Small intestine (tissue), 7 donors: ENCODE measurements around the gene EFNB2. TPM values are rescaled to one million over a fixed set of nuclear protein-coding genes. Genes with fewer than 3 reads are reported as not detected.
A peak's percentile ranks its signal among the peaks of the same experiment; 100 is the strongest.

Experiments used
- DNase-seq, 2 donors: peaks; one replicate each; pipeline versions ENCODE4 v3.0.0 to v3.0.0-alpha.2; 2013
- FAIRE-seq: peaks from 2 replicates; lab custom pipeline; 2012; peaks lifted over from hg19 to GRCh38; lab: Jason Lieb, UNC
- H3K27ac ChIP-seq, 3 donors: one replicate each; pipeline ENCODE4 v1.5.1; 2013; ENCODE audit warnings: low read length in 2 of 3, mild to moderate bottlenecking in 2 of 3, control low read depth in 1 of 3, inconsistent platforms in 1 of 3, low read depth in 1 of 3, moderate library complexity in 1 of 3
- H3K27me3 ChIP-seq, 3 donors: one replicate each; pipeline ENCODE4 v1.6.1; 2013; ENCODE audit warnings: low read length in 3 of 3, inconsistent platforms in 1 of 3; ENCODE audit not compliant: control insufficient read depth in 3 of 3, insufficient read depth in 3 of 3
- H3K36me3 ChIP-seq, 3 donors: one replicate each; pipeline ENCODE4 v1.6.1; 2013; ENCODE audit warnings: low read length in 3 of 3, inconsistent platforms in 1 of 3, low read depth in 1 of 3, mild to moderate bottlenecking in 1 of 3, moderate library complexity in 1 of 3; ENCODE audit not compliant: control insufficient read depth in 3 of 3, insufficient read depth in 2 of 3
- H3K4me1 ChIP-seq, 3 donors: one replicate each; pipeline ENCODE4 v1.6.1; 2013; ENCODE audit warnings: low read length in 2 of 3, inconsistent platforms in 1 of 3, low read depth in 1 of 3, mild to moderate bottlenecking in 1 of 3, moderate library complexity in 1 of 3; ENCODE audit not compliant: control insufficient read depth in 3 of 3, insufficient read depth in 2 of 3
- H3K4me3 ChIP-seq, 3 donors: one replicate each; pipeline ENCODE4 v1.5.1; 2013; ENCODE audit warnings: low read length in 3 of 3, control low read depth in 1 of 3, inconsistent platforms in 1 of 3, low read depth in 1 of 3, mild to moderate bottlenecking in 1 of 3, moderate library complexity in 1 of 3
- H3K9me3 ChIP-seq, 2 donors: one replicate each; pipeline ENCODE4 v1.6.1; 2013; ENCODE audit warnings: low read depth in 1 of 2, low read length in 1 of 2; ENCODE audit not compliant: control insufficient read depth in 2 of 2, insufficient read depth in 1 of 2
- WGBS, 3 donors: extraction: QIAGEN DNeasy Blood & Tissue Kit; methylation state at CpG; one replicate each; pipeline ENCODE4 v1.1.7; 2013; 5-methylcytosine and 5-hydroxymethylcytosine counted together
- polyA plus RNA-seq, 4 donors: library from polyadenylated mRNA; stranded (reverse) in 3 of 4; unstranded in 1 of 4; fragments of 200-250 nt in 3 of 4; fragments of 120-200 nt in 1 of 4; gene quantifications; one replicate each; pipeline versions ENCODE4 v1.2.1 to v1.2.3, GENCODE V29; 2013
- donor health status: healthy with polysubstance abuse.
- donor health status: control.
- donor health status: control.
- donor health status: Bipolar disorder and iron deficiency.
- donor health status: healthy.

The EFNB2 gene
- polyA plus RNA-seq, 4 donors = 10.8 to 33.0 (median 19.2) TPM

- H3K9me3 ChIP-seq = no peaks in the 10 kb centered on the region
- no peaks in the 10 kb centered on the region for H3K36me3 ChIP-seq
- H3K27ac ChIP-seq = peak overlapping the region; percentile 67 to 76 (median 68)
- no peaks in the 10 kb centered on the region for H3K27me3 ChIP-seq
- no peak overlapping the region for H3K4me3 ChIP-seq
- H3K4me1 ChIP-seq = peaks cover 0 to 24% (median 13%) of the 10 kb centered on the region in 3 donors
- 31 to 66% (median 54%) methylated on average over 3 of the region's 3 CpGs for WGBS, 3 donors
- peak in 1 of 2 donors; percentile 58 for DNase-seq
- no peak for FAIRE-seq
Measured at GRCh38 chr13:106569233-106570095, 34.0 kb upstream of the EFNB2 start.

GRCh38 chr13:106568299-106569003 lies 33.0 kb upstream of the EFNB2 start:
- peaks cover 2 to 32% (median 20%) of the 10 kb centered on the region in 3 donors for H3K4me1 ChIP-seq
- DNase-seq = no peak
- peak overlapping the region in 2 of 3 donors; percentile 57 to 98 for H3K27ac ChIP-seq

DNA sequence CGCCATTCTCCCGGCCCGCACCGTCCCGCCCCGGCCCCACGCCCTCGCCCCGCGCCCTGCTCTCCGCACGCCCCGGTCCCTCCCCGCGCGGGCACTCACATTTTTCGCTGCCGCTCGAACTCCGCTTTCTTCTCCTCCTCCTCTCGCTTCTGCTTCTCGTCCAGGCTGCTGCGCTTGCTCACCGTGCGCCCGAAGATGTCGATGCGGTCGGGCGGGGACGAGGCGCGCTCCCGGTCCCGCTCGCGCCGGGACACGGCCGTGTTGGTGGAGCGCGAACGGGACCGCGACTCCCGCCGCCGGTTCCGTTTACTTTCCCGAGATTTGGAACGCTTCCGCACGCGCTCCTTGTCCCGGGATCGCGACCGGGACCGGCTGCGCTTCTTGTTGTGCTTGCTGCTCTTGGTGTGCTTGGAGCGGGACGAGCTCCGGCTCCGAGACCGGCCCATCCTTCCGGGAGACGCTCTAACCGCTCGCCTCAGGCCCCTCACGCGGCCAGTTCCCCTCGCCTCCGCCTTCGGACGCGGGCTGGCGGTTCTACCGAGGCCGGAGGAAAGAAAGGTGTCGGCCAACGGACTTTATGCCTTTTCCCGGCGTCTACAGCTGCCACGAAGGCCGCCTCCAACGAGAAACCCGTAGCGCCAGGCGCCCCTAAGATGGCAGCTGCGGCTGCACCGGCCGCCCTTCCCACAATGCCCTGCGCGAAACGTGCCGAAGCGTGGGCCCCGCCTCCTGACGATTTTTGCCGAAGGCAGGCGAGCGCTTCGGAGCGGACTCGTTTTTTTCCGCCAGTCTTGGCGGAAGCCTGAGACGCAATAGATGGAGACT lies 32.2 kb upstream of the EFNB2 start, which contains the start of gene ARGLU1:
ARGLU1 (minus strand) TSS at position 664 of the 825 bp plus-strand sequence; CDS start at position 446, 218 bp downstream.
- 0 to 1% (median 1%) methylated on average over 107 to 108 of the region's 108 CpGs for WGBS, 3 donors
- peak; percentile 94 to 98 for DNase-seq
- Histone ChIP-seq H3K27ac (peak within 1 kb of the TSS; percentile 89 to 98 (median 97)), H3K36me3 (no peaks in the 10 kb centered on the region), H3K4me1 (peaks cover 4 to 32% (median 23%) of the 10 kb centered on the region in 3 donors), H3K4me3 (peak within 1 kb of the TSS; percentile 89 to 98 (median 93)), H3K27me3 (no peaks in the 10 kb centered on the region), H3K9me3 (no peaks in the 10 kb centered on the region)
- peak; percentile 85 for FAIRE-seq

More at GRCh38 chr13:106568299-106569003, 33.0 kb upstream of the EFNB2 start:
- H3K27me3 ChIP-seq = no peaks in the 10 kb centered on the region
- 22 to 25% (median 23%) methylated on average over 11 of the region's 11 CpGs for WGBS, 3 donors
- FAIRE-seq = peak; percentile 41
- no peaks in the 10 kb centered on the region for H3K9me3 ChIP-seq
- H3K36me3 ChIP-seq = no peaks in the 10 kb centered on the region
- peak overlapping the region; percentile 8 to 93 (median 89) for H3K4me3 ChIP-seq

GRCh38 chr13:106566641-106567473 lies 31.4 kb upstream of the EFNB2 start:
- Histone ChIP-seq H3K4me1 (peaks cover 5 to 32% (median 27%) of the 10 kb centered on the region in 3 donors), H3K4me3 (peak overlapping the region; percentile 89 to 98 (median 93)), H3K27ac (peak overlapping the region; percentile 89 to 98 (median 97)), H3K9me3 (no peaks in the 10 kb centered on the region), H3K27me3 (no peaks in the 10 kb centered on the region), H3K36me3 (no peaks in the 10 kb centered on the region)
- FAIRE-seq = no peak
- WGBS, 3 donors = 0 to 1% (median 1%) methylated on average over 30 to 34 of the region's 34 CpGs
- DNase-seq = peak; percentile 65 to 70

- H3K9me3 ChIP-seq = no peaks in the 10 kb centered on the region
- H3K27ac ChIP-seq = no peak overlapping the region
- H3K4me1 ChIP-seq = peaks cover 6 to 37% (median 29%) of the 10 kb centered on the region in 3 donors
- no peaks in the 10 kb centered on the region for H3K36me3 ChIP-seq
- H3K4me3 ChIP-seq = no peak overlapping the region
- WGBS, 3 donors = 32 to 43% (median 39%) methylated on average over 4 of the region's 4 CpGs
- FAIRE-seq (no peak), DNase-seq (no peak)
- H3K27me3 ChIP-seq = no peaks in the 10 kb centered on the region
Measured at GRCh38 chr13:106565127-106565775, 29.8 kb upstream of the EFNB2 start.

DNA sequence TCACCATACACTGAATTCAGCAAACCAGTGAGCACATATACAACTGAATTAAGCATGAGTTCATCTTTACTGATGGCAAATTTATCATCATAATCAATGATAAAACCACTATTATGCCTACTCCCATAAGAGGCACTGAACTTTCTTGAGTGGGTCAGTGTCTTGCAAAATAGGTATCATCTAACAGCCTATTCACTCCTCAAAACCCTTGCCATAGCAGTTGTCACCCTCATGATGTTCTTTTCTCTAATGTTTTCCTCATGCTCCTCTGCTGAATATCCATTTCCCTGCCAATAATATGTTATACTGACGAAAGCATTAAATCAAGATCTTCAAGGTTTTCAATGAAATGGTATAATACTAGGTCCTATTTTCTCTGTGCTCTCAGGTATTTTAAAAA lies 26.8 kb upstream of the EFNB2 start:
- Histone ChIP-seq H3K9me3 (no peaks in the 10 kb centered on the region), H3K4me1 (peaks cover 6 to 31% (median 27%) of the 10 kb centered on the region in 3 donors), H3K36me3 (peaks cover 0 to 5% (median 4%) of the 10 kb centered on the region in 3 donors), H3K27ac (peak overlapping the region in 1 of 3 donors; percentile 41), H3K4me3 (no peak overlapping the region), H3K27me3 (no peaks in the 10 kb centered on the region)
- 70 to 81% (median 71%) methylated on average over 1 of the region's 1 CpG for WGBS, 3 donors
- FAIRE-seq (no peak), DNase-seq (no peak)

DNA sequence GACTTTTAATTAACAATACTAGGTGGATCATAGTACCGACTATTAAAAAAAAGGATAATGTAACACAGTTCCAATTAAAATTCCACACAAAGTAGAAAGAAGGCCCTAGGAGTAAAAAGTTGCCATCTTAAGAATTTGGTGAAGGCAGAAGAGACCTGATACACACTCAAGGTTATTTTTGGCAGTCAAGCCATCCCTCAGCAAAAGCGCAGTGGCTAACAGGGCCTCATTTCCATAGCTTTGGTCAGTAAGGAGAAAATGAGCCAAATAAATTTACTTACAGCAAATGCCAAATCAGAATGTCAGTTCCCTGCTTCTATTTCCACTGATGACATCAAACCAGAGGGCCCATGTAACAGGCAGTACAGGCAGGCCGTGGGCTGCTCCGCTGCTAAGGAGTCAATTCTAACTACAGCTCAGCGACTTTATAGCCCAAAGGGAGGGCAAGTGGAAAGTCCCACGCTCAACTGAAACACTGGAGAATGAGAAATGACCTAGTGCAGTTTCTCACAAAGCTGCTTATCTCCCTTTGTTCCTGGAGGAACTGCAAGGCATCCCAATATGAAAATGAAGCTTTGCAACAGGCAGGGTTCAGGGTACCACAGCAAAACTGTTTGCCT lies 26.2 kb upstream of the EFNB2 start:
- no peak for DNase-seq

More for the DNA sequence above, 26.2 kb upstream of the EFNB2 start:
- H3K27ac ChIP-seq = peak overlapping the region in 1 of 3 donors; percentile 56
- FAIRE-seq = no peak
- H3K36me3 ChIP-seq = peaks cover 0 to 5% (median 4%) of the 10 kb centered on the region in 3 donors
- no peaks in the 10 kb centered on the region for H3K27me3 ChIP-seq
- peaks cover 6 to 31% (median 27%) of the 10 kb centered on the region in 3 donors for H3K4me1 ChIP-seq
- H3K9me3 ChIP-seq = no peaks in the 10 kb centered on the region
- no peak overlapping the region for H3K4me3 ChIP-seq
- 33 to 40% (median 37%) methylated on average over 6 of the region's 6 CpGs for WGBS, 3 donors
